Endothelial cell of umbilical vein (primary cell): ENCODE results near the gene COMT. TPM values are rescaled to one million over a fixed set of nuclear protein-coding genes. Genes with fewer than 3 reads are reported as not detected.

ENCODE experiments used
- BruUV-seq: library from RNA; stranded (reverse); fragments of 400-500 nt; replicated peaks from 2 replicates; lab custom pipeline; 2021; lab: Mats Ljungman, UMichigan
- CTCF ChIA-PET: fragments of 300-600, 350-600 bp; sonication (Branson Sonifier 250); formaldehyde crosslinking; loops from one replicate; lab custom pipeline; 2021; ENCODE audit warnings: antibody characterized with exemption, inconsistent platforms; lab: Charles Lee
- POLR2A ChIA-PET: fragments of 300-600, 350-600 bp; sonication (Branson Sonifier 250); formaldehyde crosslinking; loops from one replicate; lab custom pipeline; 2021; ENCODE audit warnings: antibody characterized with exemption, inconsistent platforms; lab: Charles Lee
- DNase-seq: peaks from one replicate; pipeline ENCODE4 v3.0.0-alpha.2; 2011; ENCODE audit warnings: low read depth, low spot score
- FAIRE-seq: peaks from 2 replicates; lab custom pipeline; 2011; peaks lifted over from hg19 to GRCh38; lab: Jason Lieb, UNC
- H2AFZ ChIP-seq: 2 replicates; pipeline ENCODE4 v1.6.0; 2012; ENCODE audit warnings: low read depth, low read length, control low read depth, inconsistent platforms
- H3K27ac ChIP-seq: 2 replicates; pipeline ENCODE4 v1.5.1; 2011; ENCODE audit warnings: low read depth, mild to moderate bottlenecking, control low read depth, low read length, moderate library complexity; ENCODE audit not compliant: insufficient read depth
- H3K27me3 ChIP-seq, 2 experiments: 2 replicates each; pipeline versions ENCODE4 v1.6.0 to v1.6.1; 2011; ENCODE audit warnings: low read length in 2 of 2, mixed read lengths in 1 of 2; ENCODE audit not compliant: control insufficient read depth in 2 of 2, insufficient read depth in 2 of 2
- H3K36me3 ChIP-seq, 2 experiments: 2 replicates in 1 of 2; 3 replicates in 1 of 2; pipeline ENCODE4 v1.5.1; 2011; ENCODE audit warnings: low read length in 2 of 2, mild to moderate bottlenecking in 1 of 2, moderate library complexity in 1 of 2; ENCODE audit not compliant: control insufficient read depth in 2 of 2, insufficient read depth in 2 of 2; ENCODE audit errors: extremely low read depth in 1 of 2
- H3K4me1 ChIP-seq: 3 replicates; pipeline ENCODE4 v1.5.1; 2011; ENCODE audit warnings: mild to moderate bottlenecking, low read length; ENCODE audit not compliant: control insufficient read depth, insufficient read depth; ENCODE audit errors: extremely low read depth
- H3K4me2 ChIP-seq: 2 replicates; pipeline ENCODE4 v1.6.1; 2011; ENCODE audit warnings: low read length, control low read depth, mixed read lengths; ENCODE audit not compliant: insufficient read depth
- H3K4me3 ChIP-seq, 3 experiments: fragments of 200-600 bp in 1 of 3; sonication (generic), shearing (Covaris generic) in 1 of 3; replicated peaks in 1 of 3; 2 replicates each; pipeline ENCODE4 v1.5.1; 2011 to 2016; ENCODE audit warnings: control low read depth in 3 of 3, low read length in 3 of 3, mild to moderate bottlenecking in 2 of 3, inconsistent platforms in 1 of 3, low read depth in 1 of 3, moderate library complexity in 1 of 3; ENCODE audit not compliant: insufficient read depth in 1 of 3
- H3K79me2 ChIP-seq: 2 replicates; pipeline ENCODE4 v1.6.0; 2012; ENCODE audit warnings: low read length, inconsistent platforms; ENCODE audit not compliant: control insufficient read depth, insufficient read depth
- H3K9ac ChIP-seq: replicated peaks from 2 replicates; pipeline ENCODE3; 2011; ENCODE audit warnings: low read length, control low read depth; ENCODE audit not compliant: insufficient read depth; ENCODE audit errors: extremely low read depth
- H3K9me1 ChIP-seq: replicated peaks from 3 replicates; pipeline ENCODE4 v1.6.0; 2011; ENCODE audit warnings: mild to moderate bottlenecking, low read length; ENCODE audit not compliant: control insufficient read depth, insufficient read depth; ENCODE audit errors: extremely low read depth
- H3K9me3 ChIP-seq: replicated peaks from 2 replicates; pipeline ENCODE4 v1.5.1; 2012; ENCODE audit warnings: low read length, inconsistent platforms; ENCODE audit not compliant: control insufficient read depth, insufficient read depth
- H4K20me1 ChIP-seq: replicated peaks from 2 replicates; pipeline ENCODE3; 2011; ENCODE audit warnings: mild to moderate bottlenecking, low read length; ENCODE audit not compliant: control insufficient read depth, insufficient read depth; ENCODE audit errors: extremely low read depth
- EZH2 ChIP-seq: IDR thresholded peaks from 2 replicates; pipeline ENCODE4 v1.6.1; 2012; ENCODE audit warnings: borderline replicate concordance, low read depth, mild to moderate bottlenecking, moderate library complexity, low read length, inconsistent platforms; ENCODE audit not compliant: severe bottlenecking
- FOS ChIP-seq: IDR thresholded peaks from 2 replicates; pipeline ENCODE4 v1.6.1; 2011; ENCODE audit warnings: mild to moderate bottlenecking, low read length, moderate library complexity, borderline replicate concordance; ENCODE audit not compliant: insufficient read depth
- GATA2 ChIP-seq: IDR thresholded peaks from 2 replicates; pipeline ENCODE4 v1.7.0; 2011; ENCODE audit warnings: low read depth, mild to moderate bottlenecking, moderate library complexity, mixed read lengths, low read length; ENCODE audit not compliant: insufficient read length, insufficient read depth
- JUN ChIP-seq: IDR thresholded peaks from 2 replicates; pipeline ENCODE4 v1.6.1; 2011; ENCODE audit warnings: borderline replicate concordance, low read depth; ENCODE audit not compliant: insufficient read length, insufficient read depth
- MYC ChIP-seq: IDR thresholded peaks from one replicate; pipeline ENCODE4 v1.6.1; 2011; ENCODE audit warnings: mild to moderate bottlenecking, low read depth, low read length
- POLR2A ChIP-seq: IDR thresholded peaks from 2 replicates; pipeline ENCODE4 v1.6.1; 2012; ENCODE audit warnings: low read depth, mild to moderate bottlenecking, control low read depth, low read length
- POLR2AphosphoS5 ChIP-seq: IDR thresholded peaks from 2 replicates; pipeline ENCODE4 v1.6.1; 2012; ENCODE audit warnings: low read depth, mild to moderate bottlenecking, control low read depth, low read length, moderate library complexity; ENCODE audit not compliant: insufficient read depth
- dilution Hi-C: fragments of 300-500 bp; cut with MboI; formaldehyde crosslinking; loops from one replicate; pipeline ENCODE4 v1.15.0; 2019; ENCODE audit warnings: low sequenced_read_pairs; ENCODE audit not compliant: extremely low pct_ligation_motif_present
- intact Hi-C: fragments of 100-400 bp; cut with micrococcal nuclease; formaldehyde crosslinking; loops from one replicate; pipeline ENCODE4 v1.10.0; 2022
- polyA plus RNA-seq, 4 experiments: library from polyadenylated mRNA; depleted of rRNA in 3 of 4; stranded (reverse) in 3 of 4; unstranded in 1 of 4; fragments of >200 nt; gene quantifications; 2 replicates each; pipeline versions ENCODE4 v1.2.1 to v1.2.3, GENCODE V29; 2011 to 2012; ENCODE audit warnings: missing spikeins in 1 of 4
- total RNA-seq: library from RNA; stranded (reverse); gene quantifications from 2 replicates; pipeline ENCODE4 v1.2.3, GENCODE V29; 2021
- TF ChIP-seq, protein P1 (sequence below), 2 donors: IDR thresholded peaks; 1 replicate in 1 of 2; 2 replicates in 1 of 2; pipeline ENCODE4 v1.5.1; 2011; ENCODE audit warnings: low read length in 2 of 2, mild to moderate bottlenecking in 2 of 2, moderate library complexity in 2 of 2, control low read depth in 1 of 2, inconsistent platforms in 1 of 2, low read depth in 1 of 2; ENCODE audit not compliant: insufficient read depth in 1 of 2; ENCODE audit errors: extremely low read depth in 1 of 2
- TF ChIP-seq, protein P2 (sequence below): IDR thresholded peaks from 2 replicates; pipeline ENCODE4 v1.6.1; 2011; ENCODE audit not compliant: insufficient read depth, insufficient read length

The COMT gene
- total and polyA plus RNA-seq, 2 donors (not counting 3 experiments of a cell fraction or from before 2014, with no cell fraction given): 221 to 537 TPM

DNA sequence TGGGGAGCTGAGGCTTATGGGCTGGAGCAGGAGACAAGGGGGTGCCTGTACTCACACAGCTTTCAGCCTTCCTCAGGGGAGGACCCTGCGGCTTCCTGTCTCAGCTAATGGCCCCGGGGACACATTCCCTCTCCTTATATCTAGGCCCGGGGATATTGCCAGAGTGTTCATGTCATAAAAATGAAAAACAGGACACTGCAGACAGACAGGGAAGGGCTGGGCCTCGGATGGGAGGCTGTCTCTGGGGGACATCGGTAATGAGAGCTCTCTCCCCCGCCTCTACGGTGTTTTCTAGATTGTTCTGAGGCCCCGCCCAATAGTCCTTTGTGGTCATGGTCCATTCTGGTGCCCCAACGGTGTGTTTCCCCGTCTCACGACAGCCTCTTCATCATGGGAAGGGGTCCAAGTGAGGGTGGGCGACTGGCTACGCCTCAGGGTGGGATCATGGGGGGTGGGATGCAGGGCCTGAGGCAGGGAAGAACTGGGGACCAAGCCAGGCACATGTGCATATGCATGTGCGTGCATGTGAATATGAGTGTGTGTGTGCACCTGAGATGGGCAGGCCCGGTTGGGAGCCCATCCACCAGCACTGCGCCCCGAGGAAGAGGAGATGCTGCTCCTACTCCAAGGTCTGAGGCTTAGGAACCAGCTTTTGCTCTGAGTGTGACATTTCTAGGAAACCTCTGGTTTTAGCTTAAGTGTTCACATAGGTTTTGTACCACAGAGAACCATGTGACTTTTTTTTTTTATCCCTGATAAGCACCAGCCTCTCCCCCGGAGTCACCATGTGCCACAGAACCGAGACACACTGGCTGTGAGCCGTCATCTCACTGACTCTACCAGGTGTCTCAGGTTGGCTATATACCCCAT lies 69.8 kb downstream of the COMT start:
- BruUV-seq: no TSS peak
- peaks cover 3% of the 10 kb centered on the region for H3K4me1 ChIP-seq
- no peak overlapping the region for H3K4me2 ChIP-seq
- dilution Hi-C loops (no loop called here), intact Hi-C loops (no loop called here)
- no peak overlapping the region for H3K9ac ChIP-seq
- no peaks in the 10 kb centered on the region for H3K9me3 ChIP-seq
- H3K4me3 ChIP-seq: no peak overlapping the region
- H3K27me3 ChIP-seq: no peaks in the 10 kb centered on the region
- no peaks in the 10 kb centered on the region for H3K79me2 ChIP-seq
- H3K9me1 ChIP-seq: no peaks in the 10 kb centered on the region
- TF ChIP-seq POLR2A (no peak), FOS (no peak), JUN (no peak), POLR2AphosphoS5 (no peak), EZH2 (no peak), MYC (no peak), GATA2 (no peak)
- TF ChIP-seq, protein P1, sequence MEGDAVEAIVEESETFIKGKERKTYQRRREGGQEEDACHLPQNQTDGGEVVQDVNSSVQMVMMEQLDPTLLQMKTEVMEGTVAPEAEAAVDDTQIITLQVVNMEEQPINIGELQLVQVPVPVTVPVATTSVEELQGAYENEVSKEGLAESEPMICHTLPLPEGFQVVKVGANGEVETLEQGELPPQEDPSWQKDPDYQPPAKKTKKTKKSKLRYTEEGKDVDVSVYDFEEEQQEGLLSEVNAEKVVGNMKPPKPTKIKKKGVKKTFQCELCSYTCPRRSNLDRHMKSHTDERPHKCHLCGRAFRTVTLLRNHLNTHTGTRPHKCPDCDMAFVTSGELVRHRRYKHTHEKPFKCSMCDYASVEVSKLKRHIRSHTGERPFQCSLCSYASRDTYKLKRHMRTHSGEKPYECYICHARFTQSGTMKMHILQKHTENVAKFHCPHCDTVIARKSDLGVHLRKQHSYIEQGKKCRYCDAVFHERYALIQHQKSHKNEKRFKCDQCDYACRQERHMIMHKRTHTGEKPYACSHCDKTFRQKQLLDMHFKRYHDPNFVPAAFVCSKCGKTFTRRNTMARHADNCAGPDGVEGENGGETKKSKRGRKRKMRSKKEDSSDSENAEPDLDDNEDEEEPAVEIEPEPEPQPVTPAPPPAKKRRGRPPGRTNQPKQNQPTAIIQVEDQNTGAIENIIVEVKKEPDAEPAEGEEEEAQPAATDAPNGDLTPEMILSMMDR (IDR thresholded peaks at IDR 0.05; ENCODE audit: extremely low read depth in 1 of 2, insufficient read depth in 1 of 2, low read depth in 1 of 2, low read length in 2 of 2): no peak
- TF ChIP-seq, protein P2, sequence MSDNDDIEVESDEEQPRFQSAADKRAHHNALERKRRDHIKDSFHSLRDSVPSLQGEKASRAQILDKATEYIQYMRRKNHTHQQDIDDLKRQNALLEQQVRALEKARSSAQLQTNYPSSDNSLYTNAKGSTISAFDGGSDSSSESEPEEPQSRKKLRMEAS: no peak
- ChIA-PET CTCF (interaction anchor here (0.7 to 7.3 kb wide), 6 partner anchors 8 to 41 kb away, joined by 3 to 304 read pairs (median 5); no protein-coding TSS in a partner anchor), POLR2A (interaction anchor here (1.1 kb wide), 1 partner anchor 37 kb away, joined by 5 read pairs; no protein-coding TSS in a partner anchor)
- DNase-seq (no peak), FAIRE-seq (no peak)
- no peak overlapping the region for H2AFZ ChIP-seq
- no peaks in the 10 kb centered on the region for H4K20me1 ChIP-seq
- no peak overlapping the region for H3K27ac ChIP-seq
- no peaks in the 10 kb centered on the region for H3K36me3 ChIP-seq
